A549 (cell line): ENCODE results near the gene FEM1A.

Source experiments
- CTCF ChIP-seq: fragments of >200 bp; sonication (Bioruptor Twin); formaldehyde crosslinking; IDR thresholded peaks from 3 replicates; pipeline ENCODE4 v1.5.1; 2016
- JUNB ChIP-seq: fragments of >200 bp; sonication (Bioruptor Twin); formaldehyde crosslinking; IDR thresholded peaks from 2 replicates; pipeline ENCODE4 v1.6.1; 2016

- TF ChIP-seq JUNB (no peak), CTCF (no peak)
Measured at GRCh38 chr19:4821265-4821664, 29.7 kb downstream of the FEM1A start.
